AG08396 (cell line): Measurements from ENCODE around the gene B3GLCT.

Source experiments
- DNase-seq: peaks from one replicate; pipeline ENCODE4 v3.0.0; 2012; ENCODE audit warnings: low spot score, mixed read lengths

Gene B3GLCT

GRCh38 chr13:31350560-31350959 is 150.8 kb downstream of the B3GLCT start:
- DNase-seq, result no peak

- no peak for DNase-seq
Observed at GRCh38 chr13:31351376-31351775, 151.6 kb downstream of the B3GLCT start.

GRCh38 chr13:31352467-31352866 is 152.7 kb downstream of the B3GLCT start:
- DNase-seq, result no peak

- no peak for DNase-seq
Observed at GRCh38 chr13:31355001-31355400, 155.2 kb downstream of the B3GLCT start.

GRCh38 chr13:31356991-31357390 is 157.2 kb downstream of the B3GLCT start:
- DNase-seq, result no peak

- DNase-seq, result no peak
Observed at GRCh38 chr13:31357581-31357980, 157.8 kb downstream of the B3GLCT start.

- DNase-seq, result no peak
Observed at GRCh38 chr13:31361673-31362072, 161.9 kb downstream of the B3GLCT start.

- DNase-seq, result no peak
Observed at GRCh38 chr13:31365630-31366029, 165.9 kb downstream of the B3GLCT start.

GRCh38 chr13:31367410-31367809 is 167.6 kb downstream of the B3GLCT start:
- no peak for DNase-seq

GRCh38 chr13:31369213-31369612 is 169.4 kb downstream of the B3GLCT start:
- no peak for DNase-seq

- DNase-seq, result no peak
Observed at GRCh38 chr13:31372454-31372853, 172.7 kb downstream of the B3GLCT start.

GRCh38 chr13:31374682-31375081 is 174.9 kb downstream of the B3GLCT start:
- no peak for DNase-seq

- DNase-seq, result no peak
Observed at GRCh38 chr13:31377946-31378345, 178.2 kb downstream of the B3GLCT start.

- no peak for DNase-seq
Observed at GRCh38 chr13:31380715-31381114, 180.9 kb downstream of the B3GLCT start.
